Thyroid gland (tissue), 4 donors: ENCODE data around the gene DEPDC4.

Source experiments
- POLR2A ChIP-seq, 2 donors: fragments of 450-650 bp; IDR thresholded peaks; one replicate each; pipeline ENCODE4 v1.6.1; 2017; ENCODE audit warnings: antibody characterized with exemption in 2 of 2, mild to moderate bottlenecking in 2 of 2, moderate library complexity in 1 of 2
- TF ChIP-seq, protein P1 (sequence below), 6 experiments: fragments of 200-600 bp in 3 of 6; fragments of 450-650 bp in 3 of 6; sonication (generic) in 3 of 6; IDR thresholded peaks; one replicate each; pipeline ENCODE4 v1.5.1; 2016 to 2019; ENCODE audit warnings: antibody characterized with exemption in 6 of 6, mild to moderate bottlenecking in 2 of 6, inconsistent platforms in 1 of 6, moderate library complexity in 1 of 6

DNA sequence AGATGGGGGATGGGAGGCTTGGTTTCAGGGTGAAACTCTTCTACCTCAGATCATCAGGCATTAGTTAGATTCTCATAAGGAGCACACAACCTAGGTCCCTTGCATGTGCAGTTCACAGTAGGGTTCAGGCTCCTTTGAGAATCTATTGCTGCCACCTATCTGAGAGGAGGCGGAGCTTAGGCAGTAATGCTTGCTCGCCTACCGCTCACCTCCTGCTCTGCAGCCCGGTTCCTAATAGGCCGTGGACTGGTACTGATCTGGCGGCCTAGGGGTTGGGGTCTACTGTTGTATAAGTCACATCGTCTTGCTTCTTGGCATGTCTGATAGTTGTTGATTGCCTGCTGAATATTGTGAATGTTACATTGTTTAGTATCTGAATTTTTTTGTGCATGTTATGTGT is 12.3 kb upstream of the DEPDC4 start:
- TF ChIP-seq, protein P1, sequence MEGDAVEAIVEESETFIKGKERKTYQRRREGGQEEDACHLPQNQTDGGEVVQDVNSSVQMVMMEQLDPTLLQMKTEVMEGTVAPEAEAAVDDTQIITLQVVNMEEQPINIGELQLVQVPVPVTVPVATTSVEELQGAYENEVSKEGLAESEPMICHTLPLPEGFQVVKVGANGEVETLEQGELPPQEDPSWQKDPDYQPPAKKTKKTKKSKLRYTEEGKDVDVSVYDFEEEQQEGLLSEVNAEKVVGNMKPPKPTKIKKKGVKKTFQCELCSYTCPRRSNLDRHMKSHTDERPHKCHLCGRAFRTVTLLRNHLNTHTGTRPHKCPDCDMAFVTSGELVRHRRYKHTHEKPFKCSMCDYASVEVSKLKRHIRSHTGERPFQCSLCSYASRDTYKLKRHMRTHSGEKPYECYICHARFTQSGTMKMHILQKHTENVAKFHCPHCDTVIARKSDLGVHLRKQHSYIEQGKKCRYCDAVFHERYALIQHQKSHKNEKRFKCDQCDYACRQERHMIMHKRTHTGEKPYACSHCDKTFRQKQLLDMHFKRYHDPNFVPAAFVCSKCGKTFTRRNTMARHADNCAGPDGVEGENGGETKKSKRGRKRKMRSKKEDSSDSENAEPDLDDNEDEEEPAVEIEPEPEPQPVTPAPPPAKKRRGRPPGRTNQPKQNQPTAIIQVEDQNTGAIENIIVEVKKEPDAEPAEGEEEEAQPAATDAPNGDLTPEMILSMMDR (IDR thresholded peaks at IDR 0.05) = no peak
- no peak for TF ChIP-seq POLR2A (IDR thresholded peaks at IDR 0.05)
